HFFc6 (cell line): ENCODE results near the gene ANKRD55. TPM values are rescaled to one million over a fixed set of nuclear protein-coding genes. Genes with fewer than 3 reads are reported as not detected.

Experiments
- DNase-seq: peaks from one replicate; pipeline ENCODE4 v3.0.0-alpha.2; 2018
- H3K27ac Mint-ChIP-seq: 2 replicates; pipeline ENCODE4 v1.8.0; 2020; ENCODE audit warnings: mild to moderate bottlenecking, mixed read lengths
- H3K27me3 Mint-ChIP-seq: 2 replicates; pipeline ENCODE4 v1.8.0; 2021; ENCODE audit warnings: mild to moderate bottlenecking, moderate library complexity, mixed read lengths; ENCODE audit not compliant: insufficient read depth
- H3K36me3 Mint-ChIP-seq: 2 replicates; pipeline ENCODE4 v1.8.0; 2021; ENCODE audit warnings: low read depth, mixed read lengths
- H3K4me1 Mint-ChIP-seq: 2 replicates; pipeline ENCODE4 v1.8.0; 2020; ENCODE audit warnings: low read depth, mixed read lengths
- H3K4me3 Mint-ChIP-seq: 2 replicates; pipeline ENCODE4 v1.8.0; 2020; ENCODE audit warnings: mild to moderate bottlenecking, moderate library complexity, mixed read lengths
- H3K9me3 Mint-ChIP-seq: 2 replicates; pipeline ENCODE4 v1.8.0; 2020; ENCODE audit warnings: mild to moderate bottlenecking, mixed read lengths
- total RNA-seq, 6 experiments: library from RNA; stranded (reverse); fragmentation: NEBNext Ultra II Directional; extraction: Animal tissue kit (Norgen Biotek cat#: 25700); gene quantifications; 2 replicates in 1 of 6; 3 replicates in 5 of 6; pipeline ENCODE4 v1.2.3, GENCODE V29; 2021
- TF ChIP-seq, protein P1 (sequence below): fragments of 200-600 bp; sonication (generic); IDR thresholded peaks from 2 replicates; pipeline ENCODE4 v1.5.0; 2021; ENCODE audit warnings: antibody characterized with exemption, mild to moderate bottlenecking

ANKRD55 gene
- total RNA-seq, 6 experiments from 2014 or later = not detected

DNA sequence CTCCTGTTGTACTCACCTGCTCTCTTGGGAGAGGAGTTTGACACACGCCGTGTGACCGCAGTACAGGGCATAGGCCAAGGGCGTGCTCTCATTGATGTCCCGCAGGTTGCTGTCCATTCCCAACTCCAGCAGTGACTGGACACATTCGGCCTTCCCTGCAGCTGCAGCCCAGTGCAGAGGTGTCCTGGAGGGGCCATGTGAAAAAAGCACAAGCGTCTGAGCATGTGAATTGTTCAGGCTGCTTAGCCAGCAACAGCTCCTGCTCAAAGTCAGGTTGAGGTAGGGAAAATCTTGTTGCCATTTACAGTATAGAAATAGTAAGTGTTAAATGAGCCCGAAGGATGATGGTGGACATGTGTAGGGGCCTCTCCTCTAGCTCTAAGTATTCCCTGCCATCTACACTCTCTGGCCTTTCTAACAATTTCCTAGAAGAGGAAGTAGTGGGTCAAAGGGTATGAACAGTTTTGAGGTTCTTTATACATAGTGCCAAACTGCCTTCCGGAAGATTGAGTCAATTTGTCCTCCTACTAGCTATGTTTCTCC is 116.5 kb downstream of the ANKRD55 start:
- TF ChIP-seq, protein P1, sequence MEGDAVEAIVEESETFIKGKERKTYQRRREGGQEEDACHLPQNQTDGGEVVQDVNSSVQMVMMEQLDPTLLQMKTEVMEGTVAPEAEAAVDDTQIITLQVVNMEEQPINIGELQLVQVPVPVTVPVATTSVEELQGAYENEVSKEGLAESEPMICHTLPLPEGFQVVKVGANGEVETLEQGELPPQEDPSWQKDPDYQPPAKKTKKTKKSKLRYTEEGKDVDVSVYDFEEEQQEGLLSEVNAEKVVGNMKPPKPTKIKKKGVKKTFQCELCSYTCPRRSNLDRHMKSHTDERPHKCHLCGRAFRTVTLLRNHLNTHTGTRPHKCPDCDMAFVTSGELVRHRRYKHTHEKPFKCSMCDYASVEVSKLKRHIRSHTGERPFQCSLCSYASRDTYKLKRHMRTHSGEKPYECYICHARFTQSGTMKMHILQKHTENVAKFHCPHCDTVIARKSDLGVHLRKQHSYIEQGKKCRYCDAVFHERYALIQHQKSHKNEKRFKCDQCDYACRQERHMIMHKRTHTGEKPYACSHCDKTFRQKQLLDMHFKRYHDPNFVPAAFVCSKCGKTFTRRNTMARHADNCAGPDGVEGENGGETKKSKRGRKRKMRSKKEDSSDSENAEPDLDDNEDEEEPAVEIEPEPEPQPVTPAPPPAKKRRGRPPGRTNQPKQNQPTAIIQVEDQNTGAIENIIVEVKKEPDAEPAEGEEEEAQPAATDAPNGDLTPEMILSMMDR = no peak
- no peak for DNase-seq
- H3K27me3 Mint-ChIP-seq = no peaks in the 10 kb centered on the region
- no peaks in the 10 kb centered on the region for H3K9me3 Mint-ChIP-seq
- no peak overlapping the region for H3K4me3 Mint-ChIP-seq
- H3K4me1 Mint-ChIP-seq = peaks cover 19% of the 10 kb centered on the region
- no peak overlapping the region for H3K27ac Mint-ChIP-seq
- H3K36me3 Mint-ChIP-seq = no peaks in the 10 kb centered on the region

DNA sequence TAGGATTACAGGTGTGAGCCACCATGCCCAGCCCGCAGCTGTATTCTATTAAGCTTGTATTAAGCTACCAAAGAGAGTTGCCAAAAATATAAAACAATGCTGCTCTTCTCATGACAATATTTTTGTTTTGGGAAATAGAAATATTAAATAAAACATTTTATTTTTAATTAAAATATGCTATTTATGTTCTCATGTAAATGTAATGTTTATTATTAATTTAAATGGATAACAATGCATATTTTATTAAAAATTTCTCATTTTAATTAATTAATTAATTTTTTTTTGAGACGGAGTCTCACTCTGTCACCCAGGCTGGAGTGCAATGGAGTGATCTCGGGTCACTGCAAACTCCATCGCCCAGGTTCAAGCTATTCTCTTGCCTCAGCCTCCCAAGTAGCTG is 117.5 kb downstream of the ANKRD55 start:
- H3K27ac Mint-ChIP-seq = no peak overlapping the region
- H3K36me3 Mint-ChIP-seq = no peaks in the 10 kb centered on the region
- H3K27me3 Mint-ChIP-seq = no peaks in the 10 kb centered on the region
- H3K4me1 Mint-ChIP-seq = peaks cover 30% of the 10 kb centered on the region
- no peak for DNase-seq
- no peaks in the 10 kb centered on the region for H3K9me3 Mint-ChIP-seq
- TF ChIP-seq, protein P1 = no peak
- H3K4me3 Mint-ChIP-seq = no peak overlapping the region

DNA sequence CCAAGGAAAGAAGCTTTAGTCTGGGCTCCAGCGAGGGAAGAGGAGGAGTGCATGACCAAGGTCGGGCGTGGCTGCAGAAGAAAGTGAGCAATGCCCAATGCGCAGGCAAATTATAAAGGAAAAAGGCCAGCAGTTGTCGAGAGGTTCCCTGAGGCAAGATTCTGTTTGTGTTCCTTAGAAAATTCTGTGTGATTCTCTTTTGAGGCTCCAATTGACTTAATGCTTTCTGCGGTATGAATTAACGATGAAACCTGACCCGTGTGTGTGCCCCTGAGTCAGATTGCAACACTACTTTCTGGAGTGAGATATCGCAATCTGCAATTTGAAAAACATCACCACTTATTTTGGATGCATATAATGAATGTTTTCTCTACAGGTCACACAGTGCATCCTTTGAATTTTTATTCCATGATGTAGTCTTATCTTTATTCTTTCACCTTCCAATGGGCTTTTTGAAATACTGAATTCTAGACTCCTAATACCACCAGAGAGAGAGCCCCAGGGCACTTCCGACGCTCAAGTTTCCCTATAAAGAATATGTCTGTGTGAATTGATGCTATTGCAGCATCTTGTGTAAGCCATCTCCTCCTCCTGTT is 120.5 kb downstream of the ANKRD55 start:
- Mint-ChIP-seq H3K4me1 (peaks cover 37% of the 10 kb centered on the region), H3K27me3 (no peaks in the 10 kb centered on the region), H3K27ac (peak overlapping the region; percentile 45)

DNA sequence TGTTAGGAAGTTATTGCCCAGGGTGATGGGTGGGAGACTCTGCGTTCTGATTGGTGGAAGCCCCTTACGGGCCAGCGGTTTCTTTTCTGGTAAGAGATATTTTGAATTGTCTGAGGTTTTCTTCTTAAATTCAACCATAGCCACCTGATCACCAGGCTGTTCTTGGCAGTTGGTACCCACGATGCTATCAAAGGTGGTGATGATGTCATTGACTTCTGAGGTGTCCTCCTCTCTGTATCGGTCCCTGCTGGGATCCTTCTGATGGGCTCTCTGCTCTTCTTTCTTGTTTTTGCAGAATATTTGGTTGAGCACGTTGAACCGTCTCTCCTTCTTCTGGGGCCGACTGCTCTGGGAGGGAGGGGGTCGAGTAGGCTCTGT is 121.7 kb downstream of the ANKRD55 start:
- Mint-ChIP-seq H3K4me1 (peaks cover 37% of the 10 kb centered on the region), H3K4me3 (no peak overlapping the region), H3K9me3 (no peaks in the 10 kb centered on the region), H3K36me3 (no peaks in the 10 kb centered on the region), H3K27me3 (peaks cover 2% of the 10 kb centered on the region; the same call in 1 of the 2 replicates), H3K27ac (no peak overlapping the region)
- TF ChIP-seq, protein P1 = no peak
- DNase-seq = no peak

More for the DNA sequence above, 120.5 kb downstream of the ANKRD55 start:
- TF ChIP-seq, protein P1 = no peak
- Mint-ChIP-seq H3K36me3 (no peaks in the 10 kb centered on the region), H3K4me3 (peak overlapping the region; percentile 39; the same call in 1 of the 2 replicates), H3K9me3 (no peaks in the 10 kb centered on the region)
- peak; percentile 90 for DNase-seq

DNA sequence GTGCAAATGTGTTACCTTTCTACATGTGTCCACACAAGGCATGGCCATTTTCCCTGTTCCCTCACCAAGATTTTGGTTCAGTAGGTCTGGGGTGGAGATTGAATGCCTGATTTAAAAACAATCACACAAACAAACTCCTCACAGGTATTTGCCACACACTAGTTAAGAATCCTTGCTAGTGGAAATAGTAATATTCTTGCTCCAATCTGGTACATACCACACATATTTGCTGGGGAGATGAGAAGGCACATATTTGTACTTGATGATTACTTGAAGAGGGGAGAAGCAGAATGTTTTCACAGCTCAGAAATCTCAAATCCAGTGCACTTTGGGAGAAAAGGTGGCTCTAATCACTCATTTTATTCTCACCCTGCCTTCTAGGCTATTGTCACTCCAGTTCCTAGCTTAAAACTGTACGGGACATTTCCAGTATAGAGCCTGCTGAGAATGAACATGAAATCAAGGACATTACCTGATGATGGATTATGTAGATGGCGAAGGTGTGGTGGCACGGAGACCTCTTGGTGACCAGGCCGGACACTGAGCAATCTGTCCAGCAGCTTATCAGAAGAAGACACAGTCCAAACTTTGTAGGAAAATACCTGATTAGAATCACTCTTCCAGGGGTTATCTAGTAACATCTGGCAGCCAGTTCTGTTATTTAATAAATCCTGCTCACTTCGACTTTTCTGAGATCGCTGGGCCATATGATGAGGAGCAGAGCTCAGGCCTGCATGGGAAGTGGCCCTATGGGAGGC is 122.3 kb downstream of the ANKRD55 start:
- Mint-ChIP-seq H3K9me3 (no peaks in the 10 kb centered on the region), H3K36me3 (no peaks in the 10 kb centered on the region), H3K4me3 (peak overlapping the region; percentile 19; the same call in 1 of the 2 replicates), H3K27ac (peak overlapping the region; percentile 25; the same call in 1 of the 2 replicates), H3K27me3 (peaks cover 3% of the 10 kb centered on the region; the same call in 1 of the 2 replicates), H3K4me1 (peaks cover 37% of the 10 kb centered on the region)
- DNase-seq = peak; percentile 12
- TF ChIP-seq, protein P1 = no peak
